SJSA1 (cell line): Measurements from ENCODE around the gene SNRPB. TPM values are rescaled to one million over a fixed set of nuclear protein-coding genes. Genes with fewer than 3 reads are reported as not detected.
"Not testable (repeated sequence)": the region's sequence is repeated elsewhere in the genome, so short reads cannot be mapped to it uniquely, and the experiment has no call there.

Experiments
- DNase-seq, 2 experiments: peaks; one replicate each; pipeline ENCODE4 v3.0.0-alpha.2; 2015 to 2020; ENCODE audit warnings: low spot score in 2 of 2, low read depth in 1 of 2
- H3K27ac ChIP-seq: fragments of 250-450 bp; sonication (Bioruptor Pico); 2 replicates; pipeline ENCODE4 v1.5.1; 2020; ENCODE audit warnings: mild to moderate bottlenecking, moderate library complexity
- H3K27me3 ChIP-seq: fragments of 250-450 bp; sonication (Bioruptor Pico); replicated peaks from 2 replicates; pipeline ENCODE4 v1.5.1; 2020; ENCODE audit warnings: mild to moderate bottlenecking, moderate library complexity
- H3K36me3 ChIP-seq: fragments of 250-450 bp; sonication (Bioruptor Pico); 2 replicates; pipeline ENCODE4 v1.5.1; 2020; ENCODE audit warnings: mild to moderate bottlenecking
- H3K4me1 ChIP-seq: fragments of 250-450 bp; sonication (Bioruptor Pico); replicated peaks from 2 replicates; pipeline ENCODE4 v1.6.1; 2021; ENCODE audit warnings: mild to moderate bottlenecking
- H3K4me3 ChIP-seq: fragments of 250-450 bp; sonication (Bioruptor Pico); 2 replicates; pipeline ENCODE4 v1.5.1; 2020; ENCODE audit warnings: mild to moderate bottlenecking
- H3K9me3 ChIP-seq: fragments of 250-450 bp; sonication (Bioruptor Pico); replicated peaks from 2 replicates; pipeline ENCODE4 v1.5.1; 2020; ENCODE audit warnings: mild to moderate bottlenecking
- total RNA-seq: library from RNA; depleted of rRNA; stranded (reverse); fragments of >200 nt; shearing (Covaris generic); gene quantifications from 2 replicates; pipeline ENCODE4 v1.2.3, GENCODE V29; 2014

The SNRPB gene
- total RNA-seq, 1 experiment from 2014 or later, result 876 TPM

- not testable (repeated sequence) for H3K4me1 ChIP-seq, H3K27me3 ChIP-seq, H3K4me3 ChIP-seq, H3K9me3 ChIP-seq, DNase-seq, H3K27ac ChIP-seq
- H3K36me3 ChIP-seq, result peaks cover 20% of the 10 kb centered on the region
These were observed 32.3 kb upstream of the SNRPB start for GRCh38 chr20:2502808-2503384.

- H3K27me3 ChIP-seq, result no peaks in the 10 kb centered on the region
- no peak overlapping the region for H3K4me3 ChIP-seq
- DNase-seq, result no peak
- no peaks in the 10 kb centered on the region for H3K9me3 ChIP-seq
- H3K4me1 ChIP-seq, result no peaks in the 10 kb centered on the region
- peaks cover 46% of the 10 kb centered on the region for H3K36me3 ChIP-seq
- no peak overlapping the region for H3K27ac ChIP-seq
These were observed 15.1 kb upstream of the SNRPB start for GRCh38 chr20:2485661-2486060.

GRCh38 chr20:2485080-2485479, 14.5 kb upstream of the SNRPB start:
- Histone ChIP-seq H3K27ac (no peak overlapping the region), H3K4me3 (no peak overlapping the region), H3K27me3 (no peaks in the 10 kb centered on the region), H3K9me3 (no peaks in the 10 kb centered on the region), H3K4me1 (no peaks in the 10 kb centered on the region), H3K36me3 (peaks cover 49% of the 10 kb centered on the region)
- DNase-seq, result no peak

GRCh38 chr20:2483504-2483903, 12.9 kb upstream of the SNRPB start:
- Histone ChIP-seq H3K4me1 (no peaks in the 10 kb centered on the region), H3K9me3 (no peaks in the 10 kb centered on the region), H3K4me3 (no peak overlapping the region), H3K27me3 (no peaks in the 10 kb centered on the region), H3K36me3 (peaks cover 39% of the 10 kb centered on the region), H3K27ac (no peak overlapping the region)
- DNase-seq, result no peak

- no peak overlapping the region for H3K4me3 ChIP-seq
- no peaks in the 10 kb centered on the region for H3K9me3 ChIP-seq
- H3K4me1 ChIP-seq, result no peaks in the 10 kb centered on the region
- DNase-seq, result no peak
- no peaks in the 10 kb centered on the region for H3K27me3 ChIP-seq
- H3K36me3 ChIP-seq, result peaks cover 25% of the 10 kb centered on the region
- no peak overlapping the region for H3K27ac ChIP-seq
These were observed 9.8 kb upstream of the SNRPB start for GRCh38 chr20:2480381-2480780.

GRCh38 chr20:2476742-2477615, 6.4 kb upstream of the SNRPB start:
- 0 out of 2 replicates have a peak, but pooled peaks cover 4% of the 10 kb centered on the region for H3K36me3 ChIP-seq
- H3K4me3 ChIP-seq, result no peak overlapping the region
- no peak overlapping the region for H3K27ac ChIP-seq
- DNase-seq, result no peak
- H3K27me3 ChIP-seq, result no peaks in the 10 kb centered on the region
- peaks cover 5% of the 10 kb centered on the region; the same call in 1 of the 2 replicates for H3K4me1 ChIP-seq
- H3K9me3 ChIP-seq, result no peaks in the 10 kb centered on the region

- no peak overlapping the region for H3K4me3 ChIP-seq
- H3K9me3 ChIP-seq, result no peaks in the 10 kb centered on the region
- H3K4me1 ChIP-seq, result peaks cover 5% of the 10 kb centered on the region
- no peak overlapping the region for H3K27ac ChIP-seq
- no peaks in the 10 kb centered on the region for H3K27me3 ChIP-seq
- 0 out of 2 replicates have a peak, but pooled peaks cover 4% of the 10 kb centered on the region for H3K36me3 ChIP-seq
- DNase-seq, result no peak
These were observed 5.5 kb upstream of the SNRPB start for GRCh38 chr20:2475850-2476741.

- Histone ChIP-seq H3K27ac (no peak overlapping the region), H3K36me3 (peaks cover 19% of the 10 kb centered on the region), H3K4me1 (peaks cover 16% of the 10 kb centered on the region), H3K27me3 (no peaks in the 10 kb centered on the region), H3K4me3 (no peak overlapping the region), H3K9me3 (no peaks in the 10 kb centered on the region)
- no peak for DNase-seq
These were observed 2.9 kb upstream of the SNRPB start for GRCh38 chr20:2473516-2473915.

GRCh38 chr20:2469991-2470422, 582 bp downstream of the SNRPB start:
- Histone ChIP-seq H3K4me3 (peak overlapping the region; percentile 71), H3K27me3 (no peaks in the 10 kb centered on the region), H3K9me3 (no peaks in the 10 kb centered on the region), H3K36me3 (peaks cover 55% of the 10 kb centered on the region), H3K4me1 (peaks cover 19% of the 10 kb centered on the region), H3K27ac (peak overlapping the region; percentile 92)
- DNase-seq, result peak; percentile 66 to 67

GRCh38 chr20:2468581-2469407, 1.8 kb downstream of the SNRPB start:
- DNase-seq, result no peak
- no peaks in the 10 kb centered on the region for H3K9me3 ChIP-seq
- H3K4me3 ChIP-seq, result peak overlapping the region; percentile 71
- no peaks in the 10 kb centered on the region for H3K27me3 ChIP-seq
- peak overlapping the region; percentile 92; the same call in 1 of the 2 replicates for H3K27ac ChIP-seq
- H3K4me1 ChIP-seq, result peaks cover 19% of the 10 kb centered on the region
- peaks cover 67% of the 10 kb centered on the region for H3K36me3 ChIP-seq

- Histone ChIP-seq H3K27me3 (no peaks in the 10 kb centered on the region), H3K27ac (no peak overlapping the region), H3K4me1 (peaks cover 14% of the 10 kb centered on the region), H3K4me3 (no peak overlapping the region), H3K36me3 (peaks cover 80% of the 10 kb centered on the region), H3K9me3 (no peaks in the 10 kb centered on the region)
- no peak for DNase-seq
These were observed 3.2 kb downstream of the SNRPB start for GRCh38 chr20:2467412-2467811.

- H3K27me3 ChIP-seq, result no peaks in the 10 kb centered on the region
- H3K36me3 ChIP-seq, result peaks cover 100% of the 10 kb centered on the region
- DNase-seq, result no peak
- no peaks in the 10 kb centered on the region for H3K9me3 ChIP-seq
- no peak overlapping the region for H3K4me3 ChIP-seq
- H3K4me1 ChIP-seq, result peaks cover 11% of the 10 kb centered on the region
- H3K27ac ChIP-seq, result no peak overlapping the region
These were observed 5.5 kb downstream of the SNRPB start for GRCh38 chr20:2465100-2465499.
